ENCODE data around the gene TMEM80.

DNA sequence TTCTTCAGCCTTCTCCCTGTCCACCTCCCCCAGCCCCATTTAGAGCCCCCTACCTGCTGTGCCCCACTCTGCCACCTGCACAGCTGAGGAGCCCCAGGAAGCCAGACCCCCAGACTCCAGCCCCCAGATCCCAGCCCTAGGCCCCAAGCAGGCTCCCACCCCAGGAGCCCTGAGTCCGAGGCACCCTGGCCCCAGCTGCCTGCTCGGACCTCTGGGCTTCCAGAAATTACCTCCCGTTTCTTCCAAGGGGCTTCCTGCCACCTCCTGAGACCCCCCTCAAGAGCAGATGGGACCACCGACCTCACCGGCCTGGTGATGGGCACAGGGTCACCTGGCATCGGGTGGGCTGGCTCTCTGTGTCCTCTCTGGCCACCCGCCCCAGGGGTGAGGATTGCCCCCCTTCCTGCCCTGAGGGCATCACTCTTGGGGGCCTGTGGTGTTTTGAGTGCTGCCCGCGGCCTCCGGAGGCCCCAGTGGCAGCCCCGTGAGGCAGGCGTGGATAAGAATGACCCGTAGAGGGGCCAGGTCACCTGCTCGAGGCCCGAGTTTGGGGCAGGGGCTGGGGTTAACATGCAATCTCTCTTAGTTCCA, 33.4 kb downstream of the TMEM80 start:
- TF ChIP-seq, protein P1, sequence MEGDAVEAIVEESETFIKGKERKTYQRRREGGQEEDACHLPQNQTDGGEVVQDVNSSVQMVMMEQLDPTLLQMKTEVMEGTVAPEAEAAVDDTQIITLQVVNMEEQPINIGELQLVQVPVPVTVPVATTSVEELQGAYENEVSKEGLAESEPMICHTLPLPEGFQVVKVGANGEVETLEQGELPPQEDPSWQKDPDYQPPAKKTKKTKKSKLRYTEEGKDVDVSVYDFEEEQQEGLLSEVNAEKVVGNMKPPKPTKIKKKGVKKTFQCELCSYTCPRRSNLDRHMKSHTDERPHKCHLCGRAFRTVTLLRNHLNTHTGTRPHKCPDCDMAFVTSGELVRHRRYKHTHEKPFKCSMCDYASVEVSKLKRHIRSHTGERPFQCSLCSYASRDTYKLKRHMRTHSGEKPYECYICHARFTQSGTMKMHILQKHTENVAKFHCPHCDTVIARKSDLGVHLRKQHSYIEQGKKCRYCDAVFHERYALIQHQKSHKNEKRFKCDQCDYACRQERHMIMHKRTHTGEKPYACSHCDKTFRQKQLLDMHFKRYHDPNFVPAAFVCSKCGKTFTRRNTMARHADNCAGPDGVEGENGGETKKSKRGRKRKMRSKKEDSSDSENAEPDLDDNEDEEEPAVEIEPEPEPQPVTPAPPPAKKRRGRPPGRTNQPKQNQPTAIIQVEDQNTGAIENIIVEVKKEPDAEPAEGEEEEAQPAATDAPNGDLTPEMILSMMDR (IDR thresholded peaks at IDR 0.05 in 4 of 5, conservative IDR thresholded peaks at IDR 0.05 in 1 of 5), result no peak
- TF ChIP-seq POLR2A (IDR thresholded peaks at IDR 0.05), result no peak
